Tongue (tissue), 3 donors: ENCODE measurements around the gene ZNF584. TPM values are rescaled to one million over a fixed set of nuclear protein-coding genes. Genes with fewer than 3 reads are reported as not detected.

Experiments
- DNase-seq: peaks from one replicate; pipeline ENCODE4 v3.0.0-alpha.2; 2015
- small RNA-seq: library from RNA; depleted of rRNA; stranded (forward); fragments of <200 nt; gene quantifications from one replicate; pipeline ENCODE3, GENCODE V24; 2014; ENCODE audit warnings: low replicate concordance
- total RNA-seq: library from RNA; depleted of rRNA; stranded (reverse); fragments of >200 nt; gene quantifications from one replicate; pipeline ENCODE4 v1.2.3, GENCODE V29; 2014

ZNF584 gene
- total RNA-seq, 1 donor from 2014 or later: 11.0 TPM

- no peak for DNase-seq
These were observed 57.8 kb downstream of the ZNF584 start for GRCh38 chr19:58466089-58466759.

GRCh38 chr19:58466760-58467589 is 58.5 kb downstream of the ZNF584 start, which contains the start of gene ZNF324:
Gene ZNF324, plus strand, starts transcription at chr19:58467080. Its CDS starts 2,106 bp downstream, at chr19:58469186.
- DNase-seq: peak; percentile 99

Small RNAs within 50 kb of the gene (small RNA-seq; reads per million reads assigned to genes)
- gene MIR4754 (not detected), gene RNA5SP473 (0.11 reads per million)

Other genes starting within 250 kb of the ZNF584 start
- 16.5 TPM for gene ZNF274, start 225.6 kb upstream of the ZNF584 start, total RNA-seq
- gene ZNF544, start 179.7 kb upstream of the ZNF584 start, total RNA-seq: 34.2 TPM
- gene ZNF8, start 129.7 kb upstream of the ZNF584 start, total RNA-seq: 9.5 TPM
- 37.8 TPM for gene ERVK3-1, start 103.3 kb upstream of the ZNF584 start, total RNA-seq
- 2.5 TPM for gene ZSCAN22, start 81.7 kb upstream of the ZNF584 start, total RNA-seq
- 5.7 TPM for gene A1BG, start 55.2 kb upstream of the ZNF584 start, total RNA-seq
- gene ZNF497, start 45.9 kb upstream of the ZNF584 start, total RNA-seq: 4.9 TPM
- gene ZNF837, start 27.6 kb upstream of the ZNF584 start, total RNA-seq: 1.5 TPM
- gene RPS5, start 21.4 kb upstream of the ZNF584 start, total RNA-seq: 1,593 TPM
- not detected for gene RNF225, start 13.0 kb upstream of the ZNF584 start, total RNA-seq
- gene ZNF132, start 31.5 kb downstream of the ZNF584 start, total RNA-seq: 7.0 TPM
- 5.9 TPM for gene ZNF324B, start 43.0 kb downstream of the ZNF584 start, total RNA-seq
- gene ZNF324, start 58.4 kb downstream of the ZNF584 start, total RNA-seq: 16.5 TPM
- gene ZNF446, start 67.7 kb downstream of the ZNF584 start, total RNA-seq: 8.9 TPM
- gene SLC27A5, start 103.3 kb downstream of the ZNF584 start, total RNA-seq: 1.3 TPM
- 3.7 TPM for gene ZBTB45, start 111.2 kb downstream of the ZNF584 start, total RNA-seq
- 251 TPM for gene TRIM28, start 135.4 kb downstream of the ZNF584 start, total RNA-seq
- gene CHMP2A, start 146.5 kb downstream of the ZNF584 start, total RNA-seq: 49.4 TPM
- 37.5 TPM for gene UBE2M, start 150.0 kb downstream of the ZNF584 start, total RNA-seq
- gene MZF1, start 164.7 kb downstream of the ZNF584 start, total RNA-seq: 21.6 TPM